ENCODE results near the gene INPP5D.

DNA sequence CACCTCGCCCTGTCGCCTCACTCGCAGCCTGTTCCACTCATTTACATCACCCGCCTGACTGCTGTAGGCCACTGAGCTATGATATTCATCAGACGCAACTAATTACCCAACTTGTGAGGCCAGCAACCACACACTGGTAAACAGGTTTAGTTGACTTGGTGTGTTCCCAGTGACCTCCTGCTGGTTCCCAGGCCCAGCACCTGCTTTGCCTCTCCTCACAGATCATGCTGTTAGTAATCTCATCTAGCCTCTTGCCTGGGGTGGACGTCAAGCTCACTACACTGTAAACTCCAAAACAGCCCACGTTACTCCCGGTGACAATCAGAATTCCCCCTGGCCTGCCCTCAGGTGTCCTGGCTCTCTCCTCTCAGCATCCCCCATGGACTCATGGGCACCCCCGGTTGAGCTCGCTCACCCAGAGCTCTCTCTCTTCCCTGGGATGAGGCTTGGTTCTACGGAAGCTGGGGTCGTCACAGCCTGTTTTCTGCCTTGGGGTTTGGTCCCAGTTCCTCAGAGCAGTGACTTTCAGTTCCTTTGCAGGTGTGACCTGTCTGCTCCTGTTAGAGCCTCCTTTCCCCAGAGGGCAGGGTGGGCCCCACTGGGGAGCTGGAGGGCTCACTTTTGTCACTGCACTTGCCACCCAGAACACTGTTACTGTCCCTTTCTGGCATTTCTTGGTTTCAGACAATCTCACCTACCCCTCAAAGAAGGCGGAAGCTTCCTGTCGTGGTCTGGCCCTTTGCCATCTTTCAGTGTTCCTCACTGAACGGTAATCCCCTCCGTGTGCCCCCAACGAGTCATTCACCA lies 40.3 kb downstream of the INPP5D start:
- TF ChIP-seq, protein P1, sequence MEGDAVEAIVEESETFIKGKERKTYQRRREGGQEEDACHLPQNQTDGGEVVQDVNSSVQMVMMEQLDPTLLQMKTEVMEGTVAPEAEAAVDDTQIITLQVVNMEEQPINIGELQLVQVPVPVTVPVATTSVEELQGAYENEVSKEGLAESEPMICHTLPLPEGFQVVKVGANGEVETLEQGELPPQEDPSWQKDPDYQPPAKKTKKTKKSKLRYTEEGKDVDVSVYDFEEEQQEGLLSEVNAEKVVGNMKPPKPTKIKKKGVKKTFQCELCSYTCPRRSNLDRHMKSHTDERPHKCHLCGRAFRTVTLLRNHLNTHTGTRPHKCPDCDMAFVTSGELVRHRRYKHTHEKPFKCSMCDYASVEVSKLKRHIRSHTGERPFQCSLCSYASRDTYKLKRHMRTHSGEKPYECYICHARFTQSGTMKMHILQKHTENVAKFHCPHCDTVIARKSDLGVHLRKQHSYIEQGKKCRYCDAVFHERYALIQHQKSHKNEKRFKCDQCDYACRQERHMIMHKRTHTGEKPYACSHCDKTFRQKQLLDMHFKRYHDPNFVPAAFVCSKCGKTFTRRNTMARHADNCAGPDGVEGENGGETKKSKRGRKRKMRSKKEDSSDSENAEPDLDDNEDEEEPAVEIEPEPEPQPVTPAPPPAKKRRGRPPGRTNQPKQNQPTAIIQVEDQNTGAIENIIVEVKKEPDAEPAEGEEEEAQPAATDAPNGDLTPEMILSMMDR (IDR thresholded peaks at IDR 0.05) = no peak
- no peak for TF ChIP-seq POLR2A (IDR thresholded peaks at IDR 0.05)
